Ishikawa (cell line): ENCODE measurements around the gene RHNO1.

Source experiments
- EP300 ChIP-seq: IDR thresholded peaks from 2 replicates; pipeline ENCODE4 v1.6.1; 2012; ENCODE audit warnings: borderline replicate concordance
- FOXM1 ChIP-seq: IDR thresholded peaks from 2 replicates; pipeline ENCODE4 v1.6.1; 2012; ENCODE audit warnings: low read depth, borderline replicate concordance
- MAX ChIP-seq: IDR thresholded peaks from 2 replicates; pipeline ENCODE4 v1.6.1; 2012
- RAD21 ChIP-seq: IDR thresholded peaks from 2 replicates; pipeline ENCODE4 v1.6.1; 2012; ENCODE audit warnings: low read depth
- REST ChIP-seq: IDR thresholded peaks from 2 replicates; pipeline ENCODE4 v1.6.1; 2012; ENCODE audit warnings: low read depth, mild to moderate bottlenecking
- TAF1 ChIP-seq: IDR thresholded peaks from 2 replicates; pipeline ENCODE4 v1.6.1; 2012; ENCODE audit warnings: low read depth, mild to moderate bottlenecking
- TEAD4 ChIP-seq: IDR thresholded peaks from 2 replicates; pipeline ENCODE4 v1.6.1; 2012
- USF1 ChIP-seq: IDR thresholded peaks from 2 replicates; pipeline ENCODE4 v1.6.1; 2012
- YY1 ChIP-seq: IDR thresholded peaks from 2 replicates; pipeline ENCODE4 v1.6.1; 2012; ENCODE audit warnings: low read depth

- no peak for TF ChIP-seq RAD21
- TF ChIP-seq FOXM1: no peak
- no peak for TF ChIP-seq TEAD4
- no peak for TF ChIP-seq USF1
- no peak for TF ChIP-seq EP300
- TF ChIP-seq YY1: no peak
- TF ChIP-seq MAX: no peak
- no peak for TF ChIP-seq REST
- TF ChIP-seq TAF1: no peak
These were observed 43.7 kb upstream of the RHNO1 start for GRCh38 chr12:2833327-2833726.
